Measurements from ENCODE around the gene CCL27.
A peak's percentile ranks its signal among the peaks of the same experiment; 100 is the strongest.

Gene CCL27

DNA sequence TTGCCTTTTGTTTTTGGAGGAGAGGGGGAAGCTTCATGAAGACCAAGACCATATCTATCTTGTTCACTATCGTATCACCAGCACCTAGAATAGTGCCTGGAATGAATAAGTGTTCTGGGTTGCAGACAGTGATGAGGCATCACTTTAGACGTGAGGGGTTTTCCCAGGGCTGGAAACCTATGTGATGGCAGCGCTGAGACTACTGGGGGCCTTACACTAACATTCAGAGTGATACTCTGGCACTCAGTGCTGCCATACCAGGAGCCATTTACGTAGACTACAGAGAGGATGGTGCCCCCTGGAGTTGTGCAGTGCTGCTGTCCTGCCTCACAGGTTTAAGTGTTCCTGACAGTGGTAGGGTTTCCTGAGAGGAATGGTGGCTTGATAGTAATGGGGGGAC lies 21.7 kb upstream of the CCL27 start:
- DNase-seq = no peak

- DNase-seq = peak; percentile 50 to 67 (median 59)
Measured at GRCh38 chr9:34675869-34676268, 13.4 kb upstream of the CCL27 start.

DNA sequence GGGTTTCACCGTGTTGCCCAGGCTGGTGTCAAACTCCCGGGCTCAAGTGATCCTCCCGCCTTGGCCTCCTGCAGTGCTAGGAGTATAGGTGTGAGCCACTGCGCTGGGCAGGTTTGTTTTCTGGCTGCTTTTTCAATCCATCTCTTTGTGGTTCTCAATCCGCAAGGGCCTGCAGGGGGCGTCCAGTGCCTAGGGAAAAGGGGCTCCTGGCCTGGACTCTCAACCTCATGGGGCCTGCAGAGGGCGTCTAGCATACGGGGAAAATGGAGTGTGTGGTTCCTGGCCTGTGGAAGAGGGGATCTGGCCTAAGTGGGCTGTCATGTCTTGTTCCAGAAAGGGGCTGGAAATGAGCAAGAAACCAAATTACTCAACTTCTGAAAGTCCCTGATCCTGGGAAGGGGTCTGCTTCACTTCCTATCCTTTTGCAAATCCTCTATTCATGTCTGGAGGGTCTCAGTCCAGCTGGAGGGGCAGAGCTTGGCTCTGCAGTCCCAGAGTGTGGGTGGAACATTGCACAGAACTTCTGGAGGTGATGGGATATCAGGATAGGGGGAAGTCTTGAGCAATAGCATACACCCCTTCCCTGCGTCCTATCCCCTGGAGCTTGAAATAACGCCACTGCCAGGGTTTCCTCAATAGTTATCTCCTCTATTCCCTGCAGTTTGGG lies 12.7 kb upstream of the CCL27 start:
- peak; percentile 89 to 95 (median 93) for DNase-seq

- no peak for DNase-seq
Measured at GRCh38 chr9:34674440-34674839, 12.0 kb upstream of the CCL27 start.

GRCh38 chr9:34671307-34671706 lies 8.8 kb upstream of the CCL27 start:
- no peak for DNase-seq

- DNase-seq = no peak
Measured at GRCh38 chr9:34669809-34670562, 7.5 kb upstream of the CCL27 start.

- DNase-seq = peak; percentile 94 to 97 (median 96)
Measured at GRCh38 chr9:34665381-34666250, 3.2 kb upstream of the CCL27 start.

- DNase-seq = no peak
Measured at GRCh38 chr9:34665067-34665380, 2.6 kb upstream of the CCL27 start.

DNA sequence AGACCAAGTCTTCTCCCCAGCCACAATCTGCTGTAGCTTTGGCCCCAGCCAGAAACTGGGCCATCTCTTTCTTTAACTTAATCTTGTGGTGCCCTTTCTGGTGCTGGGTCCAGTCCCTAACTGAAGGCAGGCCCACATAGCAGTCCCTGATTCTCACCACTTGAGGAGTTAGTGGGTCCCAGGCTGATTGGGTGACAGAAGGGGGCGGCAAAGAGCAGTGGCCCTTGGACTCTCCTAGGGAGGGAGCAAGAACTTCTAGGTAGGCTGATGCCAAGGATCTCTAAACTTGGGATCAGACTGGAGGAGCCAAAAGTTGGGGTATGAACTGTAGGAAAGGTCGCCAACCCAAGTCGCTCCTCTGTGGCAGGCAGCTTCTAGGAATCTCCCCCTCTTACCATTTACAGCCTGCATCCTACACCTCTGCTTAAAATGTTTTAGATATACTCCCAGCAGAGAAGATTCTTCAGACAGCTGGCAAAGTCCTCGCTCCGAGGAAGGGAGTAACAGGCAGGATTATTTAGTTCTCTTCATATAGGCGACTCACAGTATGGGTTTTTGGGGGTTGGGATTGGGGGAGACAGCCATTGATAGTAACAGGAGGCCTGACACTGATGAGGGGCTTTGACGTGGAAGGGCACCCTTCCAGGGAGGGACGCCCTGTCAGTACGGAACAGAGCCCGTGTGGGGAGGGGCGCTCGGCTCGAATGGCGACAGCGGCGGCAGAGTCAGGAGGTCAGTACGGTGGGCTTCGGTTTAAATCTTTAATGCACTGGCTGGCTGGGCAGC lies 2.0 kb upstream of the CCL27 start:
- peak; percentile 78 to 87 (median 86) for DNase-seq

- no peak for DNase-seq
Measured at GRCh38 chr9:34663303-34663605, 797 bp upstream of the CCL27 start.

- DNase-seq = no peak
Measured at GRCh38 chr9:34659592-34660253, 2.7 kb downstream of the CCL27 start.

- no peak for DNase-seq
Measured at GRCh38 chr9:34658461-34658860, 4.0 kb downstream of the CCL27 start.

DNA sequence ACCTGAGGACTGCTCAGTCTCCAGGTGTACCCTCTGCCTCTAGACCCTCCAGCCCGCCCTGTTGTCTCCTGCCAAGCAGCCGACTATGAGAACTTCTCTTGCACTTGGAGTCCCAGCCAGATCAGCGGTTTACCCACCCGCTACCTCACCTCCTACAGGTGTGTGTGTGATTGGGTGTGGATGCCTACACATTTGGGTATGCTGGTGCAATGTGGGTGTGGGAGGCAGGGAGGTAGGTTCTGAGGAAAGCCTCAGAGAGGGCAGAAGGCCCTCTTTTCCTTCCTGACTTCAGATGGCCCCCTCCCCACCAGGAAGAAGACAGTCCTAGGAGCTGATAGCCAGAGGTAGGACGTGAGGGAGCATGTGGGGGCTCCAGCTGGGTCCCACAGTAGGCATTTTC lies 5.5 kb downstream of the CCL27 start:
- DNase-seq = no peak

- no peak for DNase-seq
Measured at GRCh38 chr9:34655394-34655793, 7.1 kb downstream of the CCL27 start.

DNA sequence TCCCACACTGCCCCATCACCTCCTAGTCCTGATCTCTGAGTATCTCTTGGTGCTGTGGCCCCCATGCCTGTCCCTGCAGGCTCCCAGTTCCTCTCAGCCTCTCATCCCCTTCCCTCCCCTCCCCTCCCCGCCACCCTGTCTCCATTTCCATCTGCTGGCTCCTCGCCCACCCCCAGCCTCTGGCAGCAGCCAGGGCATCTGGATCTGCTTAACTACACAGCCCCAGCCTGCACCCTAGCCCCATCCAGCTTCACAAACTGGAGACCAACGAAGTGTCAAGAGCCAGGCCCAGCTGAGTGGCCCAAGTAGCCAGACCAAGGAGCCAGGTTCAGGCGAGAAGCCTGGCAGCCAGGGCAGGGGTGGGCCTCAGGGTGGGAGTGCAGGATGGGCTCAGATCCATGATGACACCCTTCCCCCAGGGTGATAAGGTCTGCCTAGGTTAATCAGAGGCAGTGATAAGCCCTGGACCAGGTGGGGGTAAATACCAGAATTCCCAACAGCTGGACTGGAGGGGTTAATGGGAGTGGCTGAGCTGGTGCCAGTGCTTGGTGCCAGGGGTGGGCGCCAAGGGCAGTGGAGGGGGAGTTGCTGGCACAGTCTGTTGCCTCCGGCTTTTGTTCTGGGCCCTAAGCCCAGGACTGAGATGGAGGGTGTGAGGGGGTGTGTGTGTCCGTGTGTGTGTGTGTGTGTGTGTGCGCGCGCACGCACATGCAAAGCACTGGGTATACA lies 8.0 kb downstream of the CCL27 start:
- no peak for DNase-seq

GRCh38 chr9:34653151-34654072 lies 9.0 kb downstream of the CCL27 start:
- no peak for DNase-seq

DNA sequence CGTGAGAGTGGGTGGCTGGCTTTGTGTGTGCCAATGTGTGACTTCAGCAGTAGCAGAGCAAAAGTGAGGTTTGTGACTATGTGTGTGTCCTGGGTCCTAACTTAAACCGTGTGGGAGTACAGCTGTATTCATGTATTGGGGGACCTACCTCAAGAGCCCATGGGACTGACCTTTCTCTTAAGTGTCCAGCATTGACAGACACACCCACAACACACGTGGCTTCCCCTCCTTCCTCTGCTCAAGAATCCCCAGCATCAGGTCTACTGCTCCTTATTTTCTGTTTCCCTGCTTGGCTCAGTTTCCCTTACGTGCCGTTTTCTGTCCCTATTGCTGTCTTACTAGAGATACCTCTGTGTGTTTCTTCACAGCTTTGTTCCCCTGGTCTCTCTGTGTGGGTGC lies 9.9 kb downstream of the CCL27 start:
- DNase-seq = no peak

DNA sequence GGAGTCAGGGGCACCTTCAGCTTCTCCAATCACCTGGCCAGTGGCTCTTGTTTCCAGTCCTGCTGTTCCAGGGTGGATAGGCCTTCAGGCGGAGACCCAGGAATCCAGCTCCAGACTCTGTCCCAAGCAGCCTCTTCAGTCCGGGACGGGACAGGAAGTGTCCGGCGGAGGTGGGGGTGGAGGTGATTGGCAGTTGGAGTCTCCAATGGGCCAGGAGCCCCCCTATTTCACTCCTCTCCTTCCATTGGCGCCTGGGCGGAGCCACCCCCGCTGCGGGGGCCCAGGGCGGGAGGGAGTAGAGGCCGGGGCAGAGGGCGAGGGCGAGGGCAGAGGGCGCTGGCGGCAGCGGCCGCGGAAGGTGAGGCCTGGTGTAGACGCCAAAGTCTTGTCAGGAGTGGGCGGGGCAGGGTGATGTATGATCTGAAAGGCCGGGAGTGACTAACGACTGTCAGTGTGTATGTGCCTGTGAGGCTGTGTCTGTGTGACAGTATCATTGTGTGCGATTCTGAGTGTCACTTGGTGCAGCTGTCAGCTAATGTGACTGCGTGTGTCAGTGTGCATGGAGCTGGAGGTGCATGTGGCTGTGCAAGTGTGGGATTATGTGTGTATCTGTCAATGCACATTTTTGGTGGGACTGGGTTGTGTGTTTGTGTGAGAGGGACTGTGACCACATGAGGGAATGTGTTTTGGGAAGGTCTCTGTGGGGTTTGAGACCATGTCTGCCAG lies 10.4 kb downstream of the CCL27 start, which contains the start of gene IL11RA:
Gene IL11RA (plus strand): TSS at position 310 of the 726 bp plus-strand sequence. CDS start 3,033 bp downstream, outside the sequence.
- peak; percentile 71 to 79 (median 76) for DNase-seq

DNA sequence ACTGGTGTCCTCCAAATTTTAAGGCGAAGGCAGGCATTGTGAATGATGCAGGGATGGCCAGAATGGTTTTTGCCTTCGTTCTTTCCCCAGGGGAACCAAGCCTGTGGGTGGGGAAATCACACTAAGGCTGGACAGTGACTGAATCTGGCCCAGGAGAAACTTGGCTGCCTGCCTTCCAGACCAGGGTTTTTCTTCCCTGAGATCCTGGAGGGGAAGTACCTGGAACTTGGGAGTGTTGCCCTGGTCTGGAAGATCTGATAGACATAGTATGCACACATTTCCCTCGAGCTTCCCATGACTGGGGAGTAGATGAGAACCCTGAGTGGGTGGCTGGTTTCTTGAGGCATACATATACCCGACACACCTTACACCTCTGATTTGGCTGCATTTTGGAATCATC lies 11.1 kb downstream of the CCL27 start:
- DNase-seq = peak; percentile 54 to 73 (median 67)

DNA sequence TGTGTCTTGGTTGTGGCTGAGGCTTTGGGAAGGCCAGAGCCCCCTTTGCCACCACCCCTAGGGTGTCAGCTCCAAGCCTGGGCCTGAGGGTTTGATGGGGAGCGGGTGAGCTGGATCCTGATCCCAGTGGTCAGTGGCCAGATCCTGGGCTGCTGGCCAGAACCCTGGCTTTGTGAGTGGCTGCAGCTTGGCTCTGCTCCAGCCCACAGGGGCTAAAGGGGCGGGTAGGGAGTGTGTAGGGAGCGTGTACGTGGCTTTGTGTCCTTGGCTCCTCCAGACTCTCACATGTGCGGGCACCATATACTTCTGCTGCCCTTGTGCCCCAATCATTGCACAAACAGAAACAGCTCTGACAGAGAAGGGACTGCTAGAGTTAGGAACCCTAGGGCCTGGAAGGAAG lies 11.6 kb downstream of the CCL27 start:
- DNase-seq = no peak
